GM18907 (cell line): Measurements from ENCODE around the gene CBS.
"Not testable (repeated sequence)": the region's sequence is repeated elsewhere in the genome, so short reads cannot be mapped to it uniquely, and the experiment has no call there.

ENCODE experiments used
- ATAC-seq: cut with Tn5 transposase; IDR thresholded peaks from one replicate; pipeline ENCODE4 v1.9.1; 2021; ENCODE audit warnings: mild to moderate bottlenecking, moderate library complexity; ENCODE audit not compliant: unreplicated experiment

The CBS gene

DNA sequence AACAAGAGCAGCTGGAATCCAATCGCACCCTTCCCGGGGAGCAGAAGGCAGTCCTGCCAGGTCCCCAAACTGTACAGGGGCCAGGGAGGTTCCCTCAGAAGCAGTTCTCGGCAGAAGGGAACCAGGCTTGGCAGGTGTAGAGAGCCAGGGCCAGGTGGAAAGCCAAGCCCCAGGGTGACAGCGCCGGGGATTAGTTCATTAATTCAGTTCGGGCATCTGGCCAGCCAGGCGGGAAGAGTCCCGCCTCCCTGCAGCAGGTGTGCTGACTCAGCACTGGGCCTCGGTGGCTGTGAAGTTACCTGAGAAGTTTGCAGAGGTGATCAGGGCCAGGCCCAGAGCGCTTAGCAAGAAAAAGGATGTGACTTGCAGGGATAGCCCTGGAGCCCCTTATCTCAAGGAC lies 6.0 kb downstream of the CBS start:
- ATAC-seq = not testable (repeated sequence)

DNA sequence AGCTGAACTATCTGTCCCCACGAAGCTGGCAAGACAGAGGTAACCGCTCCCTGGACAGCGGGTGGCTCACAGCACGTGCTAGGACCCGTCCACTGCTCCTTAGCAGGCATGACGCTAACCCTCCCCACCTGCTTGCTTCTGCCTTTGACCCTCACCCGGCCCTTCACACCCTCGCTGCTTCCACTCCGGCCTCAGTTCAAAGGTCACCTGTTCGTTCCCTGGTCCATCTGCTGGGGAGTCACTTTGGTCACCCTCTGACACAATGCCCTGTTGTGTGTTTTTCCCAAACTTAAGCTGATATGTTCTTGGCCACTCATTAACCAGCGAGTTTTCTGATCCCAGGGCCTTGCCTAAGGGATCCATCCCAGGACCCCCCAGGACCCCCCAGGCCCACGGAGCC lies 7.6 kb downstream of the CBS start:
- not testable (repeated sequence) for ATAC-seq

DNA sequence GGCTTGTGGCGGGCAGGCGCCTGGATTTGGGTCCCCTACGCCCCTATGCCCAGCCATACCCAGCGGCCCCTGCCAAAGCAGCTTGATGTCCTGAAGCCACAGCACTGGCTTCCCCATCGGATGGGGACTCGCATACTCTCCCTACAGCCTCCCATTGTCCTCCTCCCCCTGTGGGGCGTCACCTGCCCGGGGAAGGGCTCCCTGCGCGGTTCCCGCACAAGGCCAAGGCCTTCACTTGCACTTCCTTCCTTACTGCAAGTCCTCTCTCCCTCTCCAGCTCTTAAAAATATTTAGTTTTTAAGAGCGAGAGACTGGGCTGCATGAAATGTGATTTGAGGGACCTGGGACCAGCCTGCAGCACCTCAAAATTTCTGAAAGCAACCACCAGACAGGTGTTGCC lies 8.9 kb downstream of the CBS start:
- not testable (repeated sequence) for ATAC-seq

DNA sequence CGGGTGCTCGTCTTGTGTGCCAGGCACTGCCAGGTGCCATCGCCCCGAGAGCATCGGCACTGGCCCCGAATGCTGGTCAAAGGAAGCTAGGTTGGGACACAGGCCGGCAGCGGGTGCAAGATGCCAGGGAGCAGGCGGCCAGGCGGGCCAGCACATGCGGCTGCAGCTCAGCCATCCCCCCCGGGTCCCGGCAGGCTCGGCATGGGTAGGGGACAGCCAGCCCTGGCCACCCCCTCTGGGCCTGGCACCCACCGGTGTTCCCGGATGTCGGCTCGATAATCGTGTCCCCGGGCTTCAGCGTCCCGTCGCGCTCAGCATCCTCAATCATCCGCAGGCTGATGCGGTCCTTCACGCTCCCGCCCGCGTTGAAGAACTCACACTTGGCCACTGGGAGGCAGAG lies 9.6 kb downstream of the CBS start:
- ATAC-seq = not testable (repeated sequence)

DNA sequence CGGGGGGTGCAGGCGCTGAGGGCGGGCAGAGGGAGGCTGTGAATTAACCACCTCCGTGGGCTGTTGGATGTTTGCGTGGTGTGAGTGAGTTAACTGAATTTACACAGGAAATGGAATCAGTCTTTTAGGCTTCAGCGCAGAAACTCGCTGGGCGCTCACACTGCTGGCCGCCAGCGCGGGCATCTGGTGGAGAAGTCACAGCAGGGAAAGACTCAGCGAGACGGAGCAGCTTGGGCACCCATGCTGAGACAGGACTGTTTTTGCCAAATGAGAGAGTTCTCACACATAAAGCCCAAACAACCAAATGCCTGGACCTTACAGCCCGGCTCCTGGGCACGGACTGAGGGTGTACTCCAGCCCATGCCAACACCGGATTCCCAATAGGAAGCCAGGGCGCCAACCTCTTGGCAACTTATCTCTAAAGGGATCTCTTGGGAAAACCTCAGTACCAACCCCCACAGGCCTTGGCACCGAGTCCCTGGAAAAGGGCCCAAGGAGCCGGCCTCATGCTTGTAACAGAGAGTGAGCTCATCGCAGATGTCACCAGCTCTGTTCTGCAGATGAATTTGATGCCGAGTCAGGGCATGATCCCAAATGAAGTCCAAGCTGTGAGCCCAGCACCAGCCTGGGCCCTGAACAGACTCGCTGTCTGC lies 11.2 kb downstream of the CBS start:
- ATAC-seq = not testable (repeated sequence)

DNA sequence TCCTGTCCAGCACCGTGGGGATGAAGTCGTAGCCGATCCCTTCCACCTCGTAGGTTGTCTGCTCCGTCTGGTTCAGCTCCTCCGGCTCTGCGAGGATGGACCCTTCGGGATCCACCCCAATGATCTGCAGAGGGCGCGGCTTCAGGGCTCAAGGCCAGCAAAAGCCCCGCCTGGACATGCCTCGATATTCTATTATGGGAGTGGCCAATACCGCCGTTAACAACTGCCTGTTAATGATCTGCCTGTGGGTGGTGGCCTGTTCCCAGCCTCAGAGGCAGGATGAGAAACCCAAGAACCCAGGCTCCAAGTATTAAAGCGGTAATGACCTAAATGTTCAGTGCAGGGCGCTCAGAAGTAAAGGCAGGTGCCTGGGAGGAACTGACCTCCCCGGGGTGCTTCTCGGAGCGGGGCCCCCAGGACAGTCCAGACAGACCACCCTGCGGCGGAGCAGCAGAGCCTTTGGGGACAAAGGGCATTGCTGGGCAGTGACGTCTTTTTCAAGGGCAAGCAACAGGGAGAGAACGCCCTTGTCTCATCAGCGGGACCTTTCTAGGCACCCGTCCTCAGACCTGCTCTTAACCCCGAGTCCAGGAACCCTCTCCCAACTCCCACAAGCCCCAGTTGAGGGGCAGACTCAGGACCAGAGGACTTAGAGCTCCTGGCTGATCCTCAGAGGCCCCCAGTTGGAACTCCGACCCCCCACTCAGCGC lies 12.5 kb downstream of the CBS start:
- ATAC-seq = not testable (repeated sequence)

DNA sequence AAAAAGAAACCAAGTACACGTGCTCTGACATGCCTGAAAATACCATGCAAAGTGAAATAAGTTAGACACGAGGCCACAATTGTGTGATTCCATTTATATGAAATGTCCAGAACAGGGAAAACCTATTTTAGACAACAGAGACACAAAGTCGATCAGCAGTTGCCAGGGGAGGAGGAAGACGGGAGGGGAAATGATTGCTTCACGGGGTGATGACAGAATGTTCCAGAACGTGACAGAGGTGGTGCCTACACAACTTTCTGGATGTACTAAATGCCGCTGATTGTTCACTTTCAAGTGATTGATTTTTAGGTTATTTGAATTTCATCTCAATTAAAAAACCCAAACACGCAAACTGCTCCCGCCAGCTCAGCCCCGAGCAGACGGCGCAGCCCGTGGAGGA lies 22.5 kb downstream of the CBS start:
- not testable (repeated sequence) for ATAC-seq

DNA sequence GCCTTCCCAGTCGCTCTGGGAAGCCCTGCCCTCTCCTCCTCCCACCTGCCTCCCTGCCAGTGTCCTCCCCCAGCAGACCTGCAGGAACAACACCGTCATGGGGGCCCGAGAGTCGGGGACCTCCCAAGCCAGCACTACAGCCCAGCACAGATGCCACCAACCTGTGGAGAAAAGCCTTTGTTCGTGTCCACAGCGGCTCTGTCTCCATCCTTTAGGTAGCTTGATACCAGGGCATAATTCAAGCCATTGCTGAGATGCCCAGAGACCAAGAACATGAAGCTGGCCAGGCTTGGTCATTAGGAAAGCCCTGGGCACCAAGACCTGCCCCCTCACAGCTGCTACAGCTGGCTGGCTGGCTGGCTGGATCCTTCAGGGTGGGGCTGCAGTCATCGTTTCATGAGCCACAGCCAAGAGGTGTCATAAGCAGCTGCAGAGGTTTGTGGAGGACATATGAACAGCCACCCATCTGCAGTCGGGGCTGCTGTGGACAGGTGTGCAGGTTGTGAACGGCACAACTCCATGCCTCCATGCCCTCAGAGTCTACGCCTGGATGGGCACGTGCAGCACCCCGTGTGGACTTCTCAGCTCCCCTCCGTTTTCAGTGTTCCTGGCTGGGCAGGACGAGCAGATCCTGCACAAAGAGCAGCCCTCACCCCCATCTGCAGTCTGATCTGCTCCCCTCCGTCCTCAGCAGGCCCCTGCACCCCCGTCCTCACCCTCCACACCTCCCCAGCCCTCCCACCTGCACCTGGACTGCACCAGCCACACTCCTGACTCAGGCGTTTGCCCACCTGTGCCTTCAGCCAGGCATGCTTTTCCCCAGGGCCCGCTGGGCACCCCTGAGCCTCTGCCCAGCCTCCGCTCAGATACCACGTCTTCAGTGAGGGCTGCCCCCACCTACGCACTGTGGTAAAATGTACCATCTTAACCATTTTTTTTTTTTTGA lies 29.5 kb downstream of the CBS start:
- not testable (repeated sequence) for ATAC-seq

DNA sequence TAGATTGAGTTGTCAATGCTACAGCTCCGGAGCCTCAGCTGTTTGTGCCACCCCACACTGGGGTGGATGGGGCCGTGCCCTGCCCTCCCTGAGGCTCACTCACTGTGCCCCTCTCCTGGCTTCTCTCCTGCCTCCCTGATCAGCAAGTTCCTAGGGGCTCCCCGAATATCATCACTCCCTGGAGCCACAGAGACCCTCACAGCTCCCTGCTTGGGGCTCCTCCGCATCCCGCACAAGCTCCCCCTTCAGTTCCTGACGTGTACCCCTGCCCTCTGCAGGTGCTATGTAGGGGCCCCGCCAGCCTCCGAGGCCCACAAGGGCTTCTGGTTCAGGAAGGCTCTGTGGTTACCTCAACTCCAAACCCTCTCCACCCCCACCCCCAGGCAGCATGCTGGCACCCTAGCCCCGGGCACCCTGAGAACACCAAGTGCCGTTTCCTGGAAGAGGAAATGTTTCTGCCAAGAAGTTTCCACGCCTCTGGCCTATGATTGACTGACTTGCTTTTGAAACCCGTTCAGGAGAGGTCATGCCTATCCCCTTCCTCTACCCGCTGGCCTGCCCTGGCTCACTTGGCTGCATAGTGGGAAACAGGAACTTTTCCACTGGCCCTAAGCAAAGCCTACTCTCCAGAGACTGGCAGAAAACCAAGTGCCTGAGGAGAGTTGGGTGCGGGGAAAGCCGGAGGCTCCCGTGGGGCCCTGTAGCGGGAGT lies 30.3 kb downstream of the CBS start:
- not testable (repeated sequence) for ATAC-seq

DNA sequence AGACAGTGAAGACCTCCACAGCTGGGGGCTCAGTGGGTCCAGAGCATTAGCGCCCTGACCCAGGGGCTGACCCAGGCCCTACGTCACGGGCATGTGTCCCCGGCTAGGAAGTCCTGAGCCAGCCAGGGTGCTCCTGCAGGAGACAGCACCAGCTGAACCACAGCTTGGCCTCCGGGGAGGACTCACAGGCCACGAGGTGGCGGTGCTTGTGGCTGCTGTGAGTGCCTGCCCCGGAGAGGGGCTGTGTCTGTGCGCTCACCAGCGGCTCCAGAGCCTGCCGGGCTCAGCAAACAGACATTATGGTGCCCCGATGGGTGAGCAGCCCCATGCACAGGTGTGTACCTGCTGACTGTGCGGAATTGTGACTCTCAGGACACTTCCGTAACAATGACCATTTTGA lies 31.1 kb downstream of the CBS start:
- ATAC-seq = not testable (repeated sequence)

DNA sequence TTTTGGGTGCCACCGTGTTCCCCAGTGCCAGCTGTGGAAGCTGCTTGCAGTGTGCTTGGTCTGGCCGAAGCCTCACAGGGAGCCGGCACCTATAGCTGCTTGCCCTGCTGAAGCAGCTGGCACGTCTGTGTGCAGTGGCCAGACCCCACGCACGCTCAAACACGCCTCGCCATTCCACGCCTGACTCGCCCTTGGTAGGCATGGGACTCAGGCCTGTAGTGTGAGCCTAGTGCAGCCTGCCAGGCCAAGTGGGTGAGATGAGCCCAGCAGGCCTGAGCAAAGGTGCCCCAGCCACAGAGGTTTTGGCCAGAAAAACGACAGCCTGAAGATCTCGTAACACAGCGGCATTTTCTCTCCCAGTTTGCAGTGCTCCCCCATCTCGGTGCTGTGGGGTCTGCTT lies 32.3 kb downstream of the CBS start:
- not testable (repeated sequence) for ATAC-seq

DNA sequence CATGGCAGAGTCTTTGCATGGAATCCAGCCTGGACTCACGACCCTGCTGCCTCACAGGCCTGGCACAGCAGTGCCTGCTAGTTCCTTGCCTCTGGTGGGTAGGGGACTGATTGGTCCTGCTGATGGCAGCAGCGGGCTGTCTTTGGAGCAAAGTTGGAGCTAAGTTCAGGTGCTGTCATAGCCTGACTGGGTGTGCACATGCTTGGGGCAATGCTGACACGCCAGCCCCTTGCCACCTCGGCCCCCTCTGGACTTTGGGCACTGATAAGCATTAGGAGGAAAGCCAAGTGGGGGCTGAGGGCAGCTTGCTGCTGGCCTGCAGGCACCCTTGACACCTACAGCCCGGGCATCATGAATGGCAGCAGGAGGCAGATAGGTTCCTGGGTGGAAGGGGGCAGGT lies 33.5 kb downstream of the CBS start:
- ATAC-seq = not testable (repeated sequence)

DNA sequence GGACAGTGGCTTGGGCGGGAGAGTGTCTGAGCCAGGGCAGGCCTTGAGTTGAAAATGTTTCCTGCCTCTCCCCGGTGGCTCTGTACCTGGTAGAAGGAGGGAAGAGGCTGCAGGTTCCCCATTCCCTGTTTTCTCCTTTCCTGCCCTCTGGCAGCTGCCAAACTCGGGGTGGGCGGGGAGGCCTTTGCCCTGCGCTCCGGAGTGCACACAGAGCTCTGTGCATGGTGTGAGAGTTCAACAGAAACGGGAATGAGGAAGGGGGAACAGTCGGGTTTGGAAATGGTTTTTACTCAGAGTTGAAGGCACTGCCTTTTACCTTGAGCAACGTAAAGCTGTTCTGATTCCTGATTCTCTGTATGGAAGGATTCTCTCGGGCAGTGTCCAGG lies 37.0 kb downstream of the CBS start:
- not testable (repeated sequence) for ATAC-seq

DNA sequence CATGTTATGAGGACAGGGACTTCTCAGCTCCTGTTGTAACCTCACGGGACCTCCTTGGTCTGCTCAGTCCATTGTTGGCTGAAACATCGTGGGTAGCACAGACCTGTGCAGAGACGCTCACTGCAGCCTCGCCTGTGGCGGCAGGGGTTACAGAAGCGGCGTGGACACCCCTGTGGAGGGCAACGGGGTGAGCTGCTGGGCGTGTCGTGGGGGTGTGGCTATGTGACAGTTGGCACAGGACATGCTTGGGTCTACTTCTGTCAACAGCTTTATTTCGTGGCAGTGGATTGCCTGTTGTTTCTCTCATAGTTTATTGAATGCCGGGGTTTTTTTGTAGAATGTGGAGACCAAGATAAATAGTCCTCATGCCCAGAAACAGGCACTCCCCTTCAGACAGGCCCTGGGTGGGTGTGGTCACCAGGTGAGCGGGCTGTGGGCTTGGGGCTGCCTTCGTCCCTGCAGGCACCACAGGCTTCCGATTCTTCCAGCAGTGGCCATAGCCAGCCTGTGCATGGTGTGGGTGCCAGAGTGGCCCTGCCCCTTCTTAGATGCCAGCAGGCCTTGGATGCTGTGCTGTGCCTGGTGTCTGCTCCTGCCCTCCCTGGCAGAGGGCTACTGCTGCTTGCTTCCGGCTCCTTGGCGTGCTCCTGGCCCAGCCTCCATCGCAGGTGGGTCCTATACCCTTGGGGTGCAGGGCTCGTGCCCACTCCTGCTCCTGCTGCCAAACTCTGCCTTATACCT lies 37.5 kb downstream of the CBS start:
- ATAC-seq = not testable (repeated sequence)

DNA sequence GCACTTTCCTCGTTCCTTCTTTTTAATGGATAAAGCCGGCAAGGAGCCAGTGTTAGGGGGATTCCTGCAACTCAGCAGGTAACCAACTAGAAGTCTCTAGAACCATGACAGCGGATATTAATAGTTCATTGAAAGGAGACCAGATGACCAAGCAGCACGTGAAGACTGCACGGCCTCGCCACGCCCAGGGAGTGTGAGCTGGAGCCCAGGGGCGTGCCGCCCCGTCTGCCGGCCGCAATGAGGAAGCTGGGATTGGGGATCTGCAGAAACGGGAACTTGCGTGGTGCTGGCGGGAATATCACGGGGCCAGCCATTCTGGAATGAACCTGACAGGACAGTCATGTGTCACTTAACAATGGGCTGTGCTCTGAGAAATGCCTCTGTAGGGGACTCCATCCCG lies 38.7 kb downstream of the CBS start:
- not testable (repeated sequence) for ATAC-seq

DNA sequence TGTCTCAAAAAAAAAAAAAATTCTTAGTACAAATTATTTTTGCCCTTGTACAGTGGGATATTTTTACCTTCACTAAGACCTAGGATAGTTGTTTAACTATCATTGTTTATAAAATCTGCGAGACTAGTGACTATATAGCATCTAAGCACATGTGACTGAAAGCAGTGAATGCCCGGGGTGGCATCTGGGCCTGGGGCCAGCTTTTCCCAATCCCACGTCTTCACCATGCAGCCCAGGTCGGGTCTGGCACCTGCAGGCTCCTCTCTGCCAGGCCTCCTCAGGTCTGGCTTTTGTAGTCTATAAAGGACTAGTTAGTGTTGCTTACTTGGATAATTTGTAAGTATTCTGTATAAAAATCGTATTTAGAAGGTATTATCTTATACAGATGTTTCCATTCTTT lies 40.8 kb downstream of the CBS start:
- no peak for ATAC-seq

DNA sequence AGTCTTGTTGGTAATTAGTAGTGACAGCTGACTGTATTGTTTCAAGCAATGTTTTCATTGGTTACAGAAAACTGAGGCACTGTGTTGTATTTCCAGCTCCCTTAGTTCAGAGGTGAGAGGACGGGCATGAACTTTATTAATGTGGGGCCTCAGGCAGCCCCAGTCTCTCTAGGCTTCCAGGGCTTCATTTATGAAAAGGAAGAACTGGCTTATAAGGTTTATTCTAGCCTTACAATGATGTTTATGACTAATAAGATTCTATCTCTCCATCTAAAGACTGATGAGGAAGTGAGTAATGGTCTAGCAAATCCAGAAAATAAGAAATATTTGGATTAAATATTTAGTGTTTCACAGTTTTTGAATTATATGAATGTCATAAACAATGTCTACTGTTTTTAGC lies 41.5 kb downstream of the CBS start:
- ATAC-seq = no peak

DNA sequence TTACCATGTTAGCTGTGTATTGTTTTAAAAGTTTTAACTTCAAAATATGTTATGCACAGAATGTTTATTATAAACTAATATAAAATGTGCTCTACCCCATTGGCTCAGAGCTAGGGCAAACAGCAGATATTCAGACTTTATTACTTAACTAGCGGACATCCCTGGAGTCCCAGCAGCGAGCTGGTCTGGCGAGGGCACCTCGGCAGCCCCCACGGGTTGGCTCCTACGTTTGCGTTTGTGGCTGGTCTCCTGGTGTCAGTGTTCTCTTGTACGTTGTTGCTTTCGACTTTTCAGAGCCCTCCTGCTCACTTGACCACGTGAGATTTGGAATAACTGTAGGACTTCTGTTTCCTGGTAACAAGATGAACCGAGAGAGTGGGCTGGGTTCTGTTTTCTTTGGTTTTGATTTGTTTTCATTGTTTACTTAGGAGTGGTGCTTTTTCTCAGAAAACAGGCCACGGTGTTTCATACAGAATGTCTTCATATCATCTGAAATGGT lies 44.5 kb downstream of the CBS start:
- no peak for ATAC-seq

DNA sequence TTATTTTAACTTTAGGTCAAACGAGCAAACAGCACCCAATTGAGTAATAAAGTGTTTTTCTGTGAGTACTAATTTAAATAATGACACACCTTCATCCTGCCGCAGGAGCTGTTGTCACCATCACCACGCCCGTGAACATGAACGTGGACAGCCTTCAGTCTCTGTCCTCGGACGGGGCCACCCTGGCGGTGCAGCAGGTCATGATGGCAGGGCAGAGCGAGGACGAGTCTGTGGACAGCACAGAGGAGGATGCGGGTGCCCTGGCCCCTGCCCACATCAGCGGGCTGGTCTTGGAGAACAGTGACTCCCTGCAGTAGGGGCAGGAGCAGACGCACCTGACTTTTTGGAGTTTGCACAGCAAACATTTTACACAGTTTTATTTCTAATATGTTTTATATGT lies 45.9 kb downstream of the CBS start:
- ATAC-seq = no peak
